ENCODE measurements around the gene SLC24A2.

- TF ChIP-seq CTCF (IDR thresholded peaks at IDR 0.05) = no peak
- no peak for TF ChIP-seq POLR2A (IDR thresholded peaks at IDR 0.05)
These were observed 10.9 kb upstream of the SLC24A2 start for GRCh38 chr9:19799784-19800183.

All from uterus (tissue), 2 donors.